Tibial nerve (tissue), 4 donors: ENCODE data around the gene PTPRB. TPM values are rescaled to one million over a fixed set of nuclear protein-coding genes. Genes with fewer than 3 reads are reported as not detected.
A peak's percentile ranks its signal among the peaks of the same experiment; 100 is the strongest.

ENCODE experiments used
- DNase-seq, 2 donors: peaks; one replicate each; pipeline ENCODE4 v3.0.0-alpha.2; 2019; ENCODE audit warnings: low spot score in 2 of 2
- H3K27ac ChIP-seq, 4 donors: fragments of 200-600 bp; sonication (generic) in 3 of 4; one replicate each; pipeline ENCODE4 v1.5.1; 2017 to 2019; ENCODE audit warnings: mild to moderate bottlenecking in 1 of 4
- H3K27me3 ChIP-seq, 2 donors: fragments of 200-600 bp; sonication (generic) in 1 of 2; one replicate each; pipeline versions ENCODE4 v1.5.1 to v1.6.0; 2017 to 2019
- H3K36me3 ChIP-seq, 3 donors: fragments of 200-600 bp; sonication (generic); one replicate each; pipeline ENCODE4 v1.5.1; 2018 to 2019
- H3K4me1 ChIP-seq, 4 donors: fragments of 200-600 bp; sonication (generic) in 3 of 4; one replicate each; pipeline ENCODE4 v1.5.1; 2017 to 2019
- H3K4me3 ChIP-seq, 4 donors: fragments of 200-600 bp; sonication (generic) in 3 of 4; one replicate each; pipeline ENCODE4 v1.5.1; 2017 to 2019; ENCODE audit warnings: mild to moderate bottlenecking in 1 of 4, moderate library complexity in 1 of 4
- H3K9me3 ChIP-seq, 4 donors: fragments of 200-600 bp; sonication (generic) in 3 of 4; one replicate each; pipeline ENCODE4 v1.5.1; 2017 to 2019
- EP300 ChIP-seq, 2 donors: sonication (generic); formaldehyde crosslinking; IDR thresholded peaks; one replicate each; pipeline ENCODE4 v1.6.1; 2017; ENCODE audit warnings: antibody characterized with exemption in 2 of 2, mild to moderate bottlenecking in 1 of 2
- POLR2A ChIP-seq, 2 donors: fragments of 450-650 bp; IDR thresholded peaks; one replicate each; pipeline ENCODE4 v1.6.1; 2017; ENCODE audit warnings: antibody characterized with exemption in 2 of 2, mild to moderate bottlenecking in 2 of 2, moderate library complexity in 2 of 2
- WGBS, 2 donors: methylation state at CpG; one replicate each; pipeline ENCODE4 v1.1.5; 2018; 5-methylcytosine and 5-hydroxymethylcytosine counted together
- total RNA-seq, 4 donors: library from RNA; depleted of rRNA; stranded (reverse); fragments of >200 nt; gene quantifications; one replicate each; pipeline ENCODE4 v1.1.0, GENCODE V29; 2016
- TF ChIP-seq, protein P1 (sequence below), 5 experiments: fragments of 200-600 bp in 3 of 5; fragments of 450-650 bp in 2 of 5; sonication (generic) in 3 of 5; IDR thresholded peaks; one replicate each; pipeline ENCODE4 v1.5.1; 2016 to 2019; ENCODE audit warnings: antibody characterized with exemption in 5 of 5, mild to moderate bottlenecking in 3 of 5, moderate library complexity in 2 of 5

Gene PTPRB
- total RNA-seq, 4 donors from 2014 or later = 14.4 to 62.6 (median 34.3) TPM

GRCh38 chr12:70551731-70552130 is 85.5 kb downstream of the PTPRB start:
- no peak overlapping the region for H3K4me3 ChIP-seq
- no peak for DNase-seq
- WGBS, 2 donors = 89 to 91% methylated on average over 2 of the region's 2 CpGs
- no peaks in the 10 kb centered on the region for H3K36me3 ChIP-seq
- no peaks in the 10 kb centered on the region for H3K4me1 ChIP-seq
- H3K27me3 ChIP-seq = peaks cover 0 to 2% of the 10 kb centered on the region in 2 donors
- no peak overlapping the region for H3K27ac ChIP-seq
- TF ChIP-seq EP300 (IDR thresholded peaks at IDR 0.05) = no peak
- TF ChIP-seq, protein P1, sequence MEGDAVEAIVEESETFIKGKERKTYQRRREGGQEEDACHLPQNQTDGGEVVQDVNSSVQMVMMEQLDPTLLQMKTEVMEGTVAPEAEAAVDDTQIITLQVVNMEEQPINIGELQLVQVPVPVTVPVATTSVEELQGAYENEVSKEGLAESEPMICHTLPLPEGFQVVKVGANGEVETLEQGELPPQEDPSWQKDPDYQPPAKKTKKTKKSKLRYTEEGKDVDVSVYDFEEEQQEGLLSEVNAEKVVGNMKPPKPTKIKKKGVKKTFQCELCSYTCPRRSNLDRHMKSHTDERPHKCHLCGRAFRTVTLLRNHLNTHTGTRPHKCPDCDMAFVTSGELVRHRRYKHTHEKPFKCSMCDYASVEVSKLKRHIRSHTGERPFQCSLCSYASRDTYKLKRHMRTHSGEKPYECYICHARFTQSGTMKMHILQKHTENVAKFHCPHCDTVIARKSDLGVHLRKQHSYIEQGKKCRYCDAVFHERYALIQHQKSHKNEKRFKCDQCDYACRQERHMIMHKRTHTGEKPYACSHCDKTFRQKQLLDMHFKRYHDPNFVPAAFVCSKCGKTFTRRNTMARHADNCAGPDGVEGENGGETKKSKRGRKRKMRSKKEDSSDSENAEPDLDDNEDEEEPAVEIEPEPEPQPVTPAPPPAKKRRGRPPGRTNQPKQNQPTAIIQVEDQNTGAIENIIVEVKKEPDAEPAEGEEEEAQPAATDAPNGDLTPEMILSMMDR (IDR thresholded peaks at IDR 0.05) = no peak
- TF ChIP-seq POLR2A (IDR thresholded peaks at IDR 0.05) = no peak
- no peaks in the 10 kb centered on the region for H3K9me3 ChIP-seq

DNA sequence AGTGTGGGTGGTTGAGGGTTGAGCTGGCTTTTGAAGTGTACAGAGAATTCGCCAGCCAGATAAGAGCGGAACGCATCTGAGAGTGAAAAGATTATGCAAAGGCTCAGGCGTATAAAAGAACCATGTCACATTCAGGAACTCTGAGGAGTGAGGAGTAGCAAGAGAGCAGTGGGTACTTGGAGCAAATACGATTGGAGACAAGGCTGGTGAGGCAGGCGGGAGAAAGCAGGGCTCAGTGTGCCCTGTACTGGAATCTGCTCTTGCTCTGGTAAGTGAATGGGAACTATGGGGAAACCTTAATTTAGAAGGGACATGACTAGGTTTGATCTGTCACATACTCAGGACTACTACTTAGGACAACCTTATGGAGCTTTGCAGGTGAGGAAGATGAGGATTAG is 87.0 kb downstream of the PTPRB start:
- H3K27me3 ChIP-seq = peaks cover 0 to 2% of the 10 kb centered on the region in 2 donors
- no peaks in the 10 kb centered on the region for H3K36me3 ChIP-seq
- no peak for DNase-seq
- H3K4me3 ChIP-seq = no peak overlapping the region
- H3K27ac ChIP-seq = no peak overlapping the region
- WGBS, 2 donors = 89% methylated on average over 5 to 6 of the region's 6 CpGs
- H3K4me1 ChIP-seq = no peaks in the 10 kb centered on the region
- no peak for TF ChIP-seq POLR2A (IDR thresholded peaks at IDR 0.05)
- TF ChIP-seq EP300 (IDR thresholded peaks at IDR 0.05) = no peak
- TF ChIP-seq, protein P1 (IDR thresholded peaks at IDR 0.05) = no peak
- H3K9me3 ChIP-seq = no peaks in the 10 kb centered on the region

DNA sequence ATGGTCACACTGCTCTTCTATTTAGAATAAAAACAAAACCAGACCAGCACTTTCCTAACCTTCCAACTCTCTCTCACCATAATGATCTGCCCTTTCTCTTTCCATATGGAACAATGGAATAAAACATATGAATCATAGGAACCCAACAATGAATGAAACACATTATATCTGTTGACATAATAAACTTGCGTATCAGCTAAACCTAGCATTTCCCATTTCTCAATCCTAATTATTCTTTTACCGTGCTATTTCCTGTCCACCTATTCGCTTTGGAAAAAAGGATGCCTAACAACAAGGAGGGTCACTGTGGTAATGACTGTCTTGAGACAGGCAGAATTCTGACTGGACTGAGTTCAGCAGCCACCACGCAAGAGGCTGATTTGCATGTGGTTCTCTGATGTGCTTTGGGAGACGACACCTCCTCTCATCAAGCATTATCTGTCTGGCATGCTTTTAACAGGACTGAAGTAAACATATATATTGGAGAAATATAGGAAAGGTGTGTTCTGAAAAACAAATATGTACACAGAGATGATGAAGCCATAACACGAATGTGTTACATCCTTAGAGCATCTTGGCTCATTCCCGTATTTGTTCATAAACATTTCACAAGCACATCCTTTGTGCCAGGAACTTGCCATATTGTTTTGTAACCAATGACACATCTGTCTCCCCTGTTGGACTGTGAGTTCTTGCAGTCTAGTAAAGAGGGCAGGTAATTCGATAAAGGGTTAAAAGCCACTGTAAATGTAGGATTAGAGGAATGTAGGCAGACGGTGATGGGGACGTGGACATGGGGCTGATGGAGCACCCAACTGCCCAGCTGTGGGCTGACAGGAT is 87.7 kb downstream of the PTPRB start:
- H3K4me3 ChIP-seq = no peak overlapping the region
- no peaks in the 10 kb centered on the region for H3K4me1 ChIP-seq
- H3K36me3 ChIP-seq = no peaks in the 10 kb centered on the region
- H3K27ac ChIP-seq = no peak overlapping the region
- TF ChIP-seq, protein P1 (IDR thresholded peaks at IDR 0.05) = no peak
- TF ChIP-seq POLR2A (IDR thresholded peaks at IDR 0.05) = no peak
- TF ChIP-seq EP300 (IDR thresholded peaks at IDR 0.05) = no peak
- no peaks in the 10 kb centered on the region for H3K9me3 ChIP-seq
- WGBS, 2 donors = 72 to 74% methylated on average over 10 of the region's 10 CpGs
- peaks cover 0 to 2% of the 10 kb centered on the region in 2 donors for H3K27me3 ChIP-seq
- DNase-seq = no peak

DNA sequence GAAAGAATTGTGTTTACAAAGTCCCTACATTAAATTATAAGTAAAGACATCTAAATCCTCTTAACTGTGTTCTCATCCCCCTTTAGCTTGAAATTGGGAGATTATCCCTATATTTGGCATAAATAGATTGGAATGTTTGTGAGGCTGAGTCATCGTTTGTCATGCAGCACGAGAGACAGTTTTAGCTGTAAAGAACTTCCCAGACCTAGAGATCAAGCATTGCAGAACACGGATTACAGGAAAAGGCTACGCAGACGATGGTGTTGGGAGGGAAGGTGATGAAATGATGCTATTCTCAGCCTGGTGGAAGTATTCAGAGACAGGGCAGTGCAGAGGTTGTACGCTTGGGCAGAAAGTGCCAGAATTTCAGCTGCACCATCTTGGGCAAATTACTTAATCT is 93.8 kb downstream of the PTPRB start:
- WGBS, 2 donors = 37 to 43% methylated on average over 6 of the region's 6 CpGs
- Histone ChIP-seq H3K36me3 (no peaks in the 10 kb centered on the region), H3K4me1 (peaks cover 0 to 21% (median 3%) of the 10 kb centered on the region in 4 donors), H3K9me3 (no peaks in the 10 kb centered on the region), H3K27ac (peak overlapping the region in 2 of 4 donors; percentile 23 to 58), H3K4me3 (no peak overlapping the region), H3K27me3 (no peaks in the 10 kb centered on the region)
- no peak for DNase-seq
- TF ChIP-seq EP300 (IDR thresholded peaks at IDR 0.05) (peak in 1 of 2 donors; percentile 52), POLR2A (IDR thresholded peaks at IDR 0.05) (no peak)

GRCh38 chr12:70540996-70541395 is 96.2 kb downstream of the PTPRB start:
- no peaks in the 10 kb centered on the region for H3K27me3 ChIP-seq
- H3K4me3 ChIP-seq = no peak overlapping the region
- no peaks in the 10 kb centered on the region for H3K36me3 ChIP-seq
- H3K27ac ChIP-seq = peak overlapping the region in 2 of 4 donors; percentile 24 to 94
- TF ChIP-seq, protein P1 (IDR thresholded peaks at IDR 0.05) = no peak
- TF ChIP-seq EP300 (IDR thresholded peaks at IDR 0.05) (no peak), POLR2A (IDR thresholded peaks at IDR 0.05) (no peak)
- H3K9me3 ChIP-seq = no peaks in the 10 kb centered on the region
- 88 to 100% methylated on average over 1 of the region's 1 CpG for WGBS, 2 donors
- H3K4me1 ChIP-seq = peaks cover 0 to 40% (median 10%) of the 10 kb centered on the region in 4 donors
- DNase-seq = no peak
